HuH-7 (cell line): Measurements from ENCODE around the gene P2RY8.
"Not testable (repeated sequence)": the region's sequence is repeated elsewhere in the genome, so short reads cannot be mapped to it uniquely, and the experiment has no call there.

Source experiments
- DNase-seq: peaks from one replicate; pipeline ENCODE4 v3.0.0; 2011; ENCODE audit warnings: low spot score

The P2RY8 gene

DNA sequence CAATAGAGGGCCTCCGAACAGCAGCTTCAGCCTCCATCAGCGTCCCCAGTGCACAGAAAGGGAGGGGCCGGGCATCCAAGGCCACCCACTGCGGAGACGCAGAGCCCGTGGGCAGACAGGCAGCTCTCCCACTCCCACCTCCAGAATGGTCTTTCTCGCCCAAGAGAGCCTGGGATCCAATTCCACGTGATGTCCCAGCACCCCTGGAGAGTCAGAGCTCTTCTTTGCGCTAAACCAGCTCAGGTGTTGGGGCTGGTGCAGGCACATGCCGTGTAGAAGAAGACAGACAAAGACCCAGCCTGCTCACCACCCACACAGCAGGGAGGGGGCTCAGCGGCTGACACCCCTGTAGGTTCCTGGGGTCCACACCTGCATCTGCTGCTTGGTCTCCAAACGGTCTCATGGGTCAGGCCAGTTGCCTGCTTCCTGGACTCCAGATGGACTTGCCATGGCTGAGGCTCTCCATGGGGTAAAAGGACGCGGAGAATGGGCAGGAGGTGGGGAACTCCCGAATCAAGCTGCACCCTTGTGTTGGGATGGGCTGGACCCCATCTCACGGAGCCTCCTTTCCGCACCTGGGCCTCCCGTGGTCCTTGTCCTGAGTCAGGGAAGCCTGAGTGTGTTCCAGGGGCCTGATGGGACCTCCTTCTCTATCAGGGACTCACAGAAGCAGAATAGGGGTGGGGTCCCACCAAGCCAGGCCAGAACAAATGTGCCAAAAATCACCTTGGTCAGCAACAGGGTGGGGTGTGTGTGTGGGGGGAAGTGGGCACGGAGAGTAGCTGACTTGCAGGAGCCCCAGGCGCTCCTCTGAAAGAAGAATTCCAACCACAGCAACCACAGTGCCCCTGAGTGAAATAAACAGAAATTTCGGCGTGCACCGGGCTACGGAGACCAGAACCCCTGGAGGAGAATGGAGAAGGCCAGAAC lies 72.7 kb downstream of the P2RY8 start:
- no peak for DNase-seq

DNA sequence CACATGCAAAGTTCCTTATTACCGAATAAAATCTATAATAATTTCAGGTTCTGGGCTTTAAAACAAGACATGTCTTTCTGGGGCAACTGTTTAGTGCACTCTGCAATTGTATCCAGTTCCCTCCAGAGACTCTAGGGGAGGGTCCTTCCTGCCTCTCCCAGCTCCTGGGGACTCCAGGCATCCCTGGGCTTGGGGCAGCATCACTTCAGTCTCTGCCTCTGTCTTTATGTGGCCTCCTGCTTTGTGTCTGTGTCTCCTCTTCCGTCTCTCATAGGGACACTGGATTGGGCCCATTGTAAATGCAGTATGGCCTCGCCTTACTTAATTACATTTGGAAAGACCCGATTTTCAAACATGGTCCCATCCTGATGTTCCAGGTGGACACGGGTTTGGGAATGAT lies 73.4 kb downstream of the P2RY8 start:
- no peak for DNase-seq

- DNase-seq, result no peak
These were observed 74.3 kb downstream of the P2RY8 start for GRCh38 chrX:1462596-1463251.

GRCh38 chrX:1462110-1462509 lies 74.9 kb downstream of the P2RY8 start:
- no peak for DNase-seq

DNA sequence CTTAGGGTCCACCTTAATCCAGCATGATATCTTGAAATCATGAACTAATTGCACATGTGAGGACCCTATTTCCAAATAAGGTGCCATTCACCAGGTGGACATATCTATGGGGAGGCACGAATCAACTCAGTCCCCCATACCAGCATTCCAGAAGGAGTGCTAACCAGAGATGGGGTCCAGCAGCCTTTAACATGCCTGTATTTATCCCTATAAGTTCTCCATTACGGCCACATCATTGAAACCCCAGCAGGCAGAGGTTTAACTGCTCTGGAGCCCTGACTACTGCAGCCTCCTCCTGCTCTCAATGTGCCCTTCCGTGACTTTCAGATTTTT lies 81.1 kb downstream of the P2RY8 start:
- DNase-seq, result no peak

GRCh38 chrX:1453951-1454785 lies 82.8 kb downstream of the P2RY8 start:
- peak; percentile 65 for DNase-seq

DNA sequence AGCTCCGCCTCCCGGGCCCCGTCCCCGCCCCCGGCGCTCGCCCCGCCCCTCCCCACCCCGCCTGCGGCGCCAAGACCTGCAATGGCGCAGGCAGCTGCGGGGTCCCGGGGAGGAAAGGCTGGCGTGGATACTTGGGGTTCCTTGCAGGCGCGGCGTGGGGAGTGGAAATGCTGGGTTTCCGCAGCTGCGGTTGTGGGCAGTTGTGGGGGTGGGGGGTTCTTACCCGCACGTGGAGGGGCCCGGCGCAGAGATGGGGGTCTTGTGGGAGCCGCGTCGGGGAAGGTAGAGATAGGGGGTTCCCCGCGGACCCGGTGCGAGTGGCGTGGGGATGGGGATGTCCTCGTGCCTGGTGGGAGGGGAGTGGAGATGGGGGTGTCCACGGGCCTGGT lies 83.6 kb downstream of the P2RY8 start:
- peak; percentile 61 for DNase-seq

DNA sequence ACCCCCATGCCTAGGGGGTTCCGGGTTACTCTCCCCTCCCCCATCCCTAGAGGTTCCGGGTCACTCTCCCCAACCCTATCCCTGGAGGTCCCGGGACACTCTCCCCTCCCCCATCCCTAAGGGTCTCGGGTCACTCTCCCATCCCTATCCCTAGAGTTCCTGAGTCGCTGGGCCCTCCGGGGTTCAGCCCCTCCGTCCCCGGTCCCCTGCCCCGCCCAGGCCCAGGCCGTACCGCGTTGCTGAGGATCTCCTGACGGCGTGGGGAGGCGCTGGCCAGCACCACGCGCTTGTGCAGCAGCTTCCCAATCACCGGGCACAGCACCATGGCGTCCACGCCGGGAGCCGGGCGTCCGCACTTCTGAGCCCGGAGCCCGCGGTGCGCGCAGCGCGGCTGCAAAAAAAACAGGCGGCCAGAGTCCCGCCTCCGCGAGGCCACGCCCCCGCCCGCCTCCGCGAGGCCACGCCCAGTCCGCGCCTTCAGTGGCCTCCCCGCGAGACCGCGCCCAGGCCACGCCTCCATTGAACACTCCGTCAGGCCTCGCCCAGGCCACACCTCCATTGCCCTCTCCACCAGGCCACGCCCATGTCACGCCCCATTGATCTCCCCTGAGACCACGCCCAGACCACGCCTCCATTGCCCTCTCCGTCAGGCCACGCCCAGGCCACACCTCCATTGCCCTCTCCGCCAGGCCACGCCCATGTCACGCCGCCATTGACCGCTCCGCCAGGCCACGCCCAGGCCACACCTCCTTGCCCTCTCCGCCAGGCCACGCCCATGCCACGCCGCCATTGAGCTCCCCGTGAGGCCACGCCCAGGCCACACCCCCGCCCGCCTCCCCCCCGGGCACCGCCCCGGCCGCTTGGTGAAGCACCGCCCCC lies 84.2 kb downstream of the P2RY8 start, which contains the start of gene ASMTL:
Gene ASMTL (minus strand): TSS at position 394 of the 879 bp plus-strand sequence. CDS start 69 bp downstream, at position 325.
- DNase-seq, result peak; percentile 75

GRCh38 chrX:1451661-1452515 lies 85.1 kb downstream of the P2RY8 start:
- DNase-seq, result no peak

GRCh38 chrX:1451251-1451660 lies 85.7 kb downstream of the P2RY8 start:
- DNase-seq, result no peak

- DNase-seq, result no peak
These were observed 86.4 kb downstream of the P2RY8 start for GRCh38 chrX:1450361-1451161.

GRCh38 chrX:1449823-1450149 lies 87.2 kb downstream of the P2RY8 start:
- no peak for DNase-seq

DNA sequence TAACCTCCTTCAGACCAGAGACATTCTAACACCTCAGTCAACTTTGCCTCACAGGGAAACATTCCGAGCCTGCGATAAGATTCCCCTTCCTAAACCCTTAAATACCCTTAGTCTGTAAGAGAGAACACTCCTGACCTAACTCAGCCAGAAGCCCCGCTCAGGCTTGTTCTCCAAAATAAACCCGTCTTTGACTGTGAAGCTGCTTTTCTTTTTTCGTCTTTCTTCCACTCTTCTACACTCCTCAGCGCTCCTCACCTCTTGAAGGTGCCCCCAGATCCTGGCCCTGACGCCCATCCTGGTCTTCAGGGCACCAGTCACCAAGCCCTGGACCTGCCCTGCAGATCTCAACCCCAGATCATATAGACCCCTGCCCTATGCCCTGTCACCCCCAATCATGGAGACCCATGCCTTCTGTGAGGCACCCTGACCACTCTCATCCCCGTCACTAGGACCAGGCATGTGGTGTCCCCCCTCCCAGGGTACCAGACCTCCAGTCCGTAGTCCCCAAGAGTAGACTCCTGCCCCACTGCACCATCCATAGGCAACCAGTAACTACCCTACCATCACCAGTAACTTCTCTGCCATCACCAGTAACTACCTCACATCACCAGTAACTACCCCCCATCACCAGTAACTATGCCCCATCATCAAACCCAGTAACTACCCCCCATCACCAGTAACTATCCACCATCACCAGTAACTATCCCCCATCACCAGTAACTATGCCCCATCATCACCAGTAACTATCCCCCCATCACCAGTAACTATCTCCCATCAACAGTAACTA lies 87.8 kb downstream of the P2RY8 start:
- no peak for DNase-seq

- DNase-seq, result not testable (repeated sequence)
These were observed 88.4 kb downstream of the P2RY8 start for GRCh38 chrX:1448573-1449001.

- DNase-seq, result not testable (repeated sequence)
These were observed 88.9 kb downstream of the P2RY8 start for GRCh38 chrX:1447969-1448572.

DNA sequence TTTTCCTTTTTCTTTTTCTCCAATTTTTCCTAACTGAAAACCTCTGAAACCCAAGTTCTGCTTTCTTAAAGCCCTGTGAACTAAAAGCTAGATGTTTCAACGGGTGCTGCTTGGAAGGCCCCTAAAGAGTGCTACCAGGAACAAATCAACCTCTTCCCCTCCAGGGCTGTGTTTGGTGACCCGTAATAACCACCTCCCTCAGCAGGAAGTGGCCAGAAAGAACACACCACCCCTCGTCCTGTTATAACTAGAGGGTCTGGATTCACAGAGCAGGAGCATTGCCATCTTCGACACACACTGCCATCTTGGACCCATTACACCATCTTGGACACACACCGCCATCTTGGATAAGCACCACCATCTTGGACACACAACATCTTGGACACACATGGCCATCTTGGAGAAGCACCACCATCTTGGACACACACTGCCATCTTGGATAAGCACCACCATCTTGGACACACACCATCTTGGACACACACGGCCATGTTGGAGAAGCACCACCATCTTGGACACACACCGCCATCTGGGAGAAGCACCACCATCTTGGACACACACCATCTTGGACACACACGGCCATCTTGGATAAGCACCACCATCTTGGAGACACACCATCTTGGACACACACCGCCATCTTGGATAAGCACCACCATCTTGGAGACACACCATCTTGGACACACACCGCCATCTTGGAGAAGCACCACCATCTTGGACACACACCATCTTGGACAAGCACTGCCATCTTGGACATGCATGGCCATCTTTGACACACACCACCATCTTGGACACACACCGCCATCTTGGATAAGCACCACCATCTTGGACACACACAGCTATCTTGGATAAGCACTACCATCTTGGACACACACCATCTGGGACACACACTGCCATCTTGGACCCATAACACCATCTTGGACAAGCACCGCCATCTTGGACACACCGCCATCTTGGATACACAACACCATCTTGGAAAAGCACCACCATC lies 89.7 kb downstream of the P2RY8 start:
- not testable (repeated sequence) for DNase-seq
